Upper lobe of left lung (tissue), 6 donors: ENCODE measurements around the gene SYT9. TPM values are rescaled to one million over a fixed set of nuclear protein-coding genes. Genes with fewer than 3 reads are reported as not detected.

Experiments used
- ATAC-seq, 2 donors: fragments of 200-7000 bp; cut with Tn5 transposase; one replicate each; pipeline ENCODE4 v1.9.1; 2022; ENCODE audit warnings: mild to moderate bottlenecking in 2 of 2, moderate library complexity in 2 of 2; ENCODE audit not compliant: low FRiP score in 2 of 2
- DNase-seq, 2 donors: peaks; one replicate each; pipeline ENCODE4 v3.0.0-alpha.2; 2019 to 2020
- H3K27ac ChIP-seq, 4 donors: fragments of 200-600 bp; sonication (generic); one replicate each; pipeline ENCODE4 v1.5.1; 2016 to 2019
- H3K27me3 ChIP-seq, 4 donors: fragments of 200-600 bp; sonication (generic); one replicate each; pipeline ENCODE4 v1.5.1; 2017 to 2019
- H3K36me3 ChIP-seq, 4 donors: fragments of 200-600 bp; sonication (generic); one replicate each; pipeline ENCODE4 v1.5.1; 2016 to 2019
- H3K4me1 ChIP-seq, 4 donors: fragments of 200-600 bp; sonication (generic); one replicate each; pipeline ENCODE4 v1.5.1; 2018 to 2019
- H3K4me3 ChIP-seq, 4 donors: fragments of 200-600 bp; sonication (generic); one replicate each; pipeline ENCODE4 v1.5.1; 2017 to 2019; ENCODE audit warnings: mild to moderate bottlenecking in 2 of 4, moderate library complexity in 1 of 4
- H3K9me3 ChIP-seq, 4 donors: fragments of 200-600 bp; sonication (generic); one replicate each; pipeline ENCODE4 v1.5.1; 2018 to 2019
- CTCF ChIP-seq, 6 experiments: fragments of 450-650 bp in 4 of 6; fragments of 200-600 bp in 2 of 6; sonication (generic) in 2 of 6; IDR thresholded peaks; one replicate each; pipeline ENCODE4 v1.5.1; 2016 to 2019; ENCODE audit warnings: antibody characterized with exemption in 6 of 6
- EP300 ChIP-seq, 4 donors: sonication (generic); formaldehyde crosslinking; IDR thresholded peaks; one replicate each; pipeline ENCODE4 v1.5.1; 2017; ENCODE audit warnings: antibody characterized with exemption in 4 of 4, control low read depth in 2 of 4
- POLR2A ChIP-seq, 4 donors: fragments of 450-650 bp; IDR thresholded peaks; one replicate each; pipeline ENCODE4 v1.5.1; 2016 to 2017; ENCODE audit warnings: antibody characterized with exemption in 4 of 4, mild to moderate bottlenecking in 2 of 4
- POLR2AphosphoS5 ChIP-seq, 2 donors: sonication (generic); formaldehyde crosslinking; IDR thresholded peaks; one replicate each; pipeline ENCODE4 v1.5.1; 2017; ENCODE audit warnings: antibody characterized with exemption in 2 of 2
- WGBS, 2 donors: methylation state at CpG; one replicate each; pipeline ENCODE4 v1.1.5; 2017 to 2018; 5-methylcytosine and 5-hydroxymethylcytosine counted together
- total RNA-seq, 6 donors: library from RNA; depleted of rRNA in 4 of 6; stranded (reverse); fragments of >200 nt in 4 of 6; gene quantifications; one replicate each; pipeline versions ENCODE4 v1.1.0 to v1.2.1, GENCODE V29; 2016 to 2021
- donor health status: DM: no; HTN: no; CAD: no; lungs with moderate emphysema.
- donor health status: DM: no; HTN: yes; CAD: no; lungs with severe emphysema.

Gene SYT9
- total RNA-seq, 6 donors from 2014 or later = 0.27 to 0.30 TPM; not detected in 4

DNA sequence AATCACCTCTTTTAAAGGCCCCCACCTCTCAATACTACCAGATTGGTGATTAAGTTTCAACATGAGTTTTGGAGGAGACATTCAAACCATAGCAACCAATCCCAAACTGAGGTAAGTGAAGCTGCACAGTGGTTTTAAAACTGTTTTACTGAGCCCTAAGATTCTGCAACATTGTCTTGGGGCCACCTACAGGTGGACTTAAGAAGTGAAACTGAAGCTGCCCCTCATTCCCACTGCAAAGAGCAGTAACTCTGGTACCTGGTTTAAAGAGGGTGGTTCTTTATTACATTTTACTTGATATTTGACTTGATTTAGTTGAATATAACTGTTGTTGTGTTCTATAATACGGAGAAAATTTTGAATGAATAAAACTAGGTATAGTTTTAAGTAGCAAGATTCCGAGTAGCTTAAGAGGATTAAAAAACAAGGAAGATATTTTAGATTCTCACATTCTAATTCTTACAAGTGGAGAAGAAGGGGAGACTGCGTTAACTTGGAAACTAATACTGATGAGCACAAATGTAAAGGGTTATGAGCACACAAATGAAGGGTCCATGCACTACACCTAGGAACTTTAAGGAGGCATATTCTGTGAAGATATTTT lies 26.7 kb downstream of the SYT9 start:
- no peak overlapping the region for H3K4me3 ChIP-seq
- no peak overlapping the region for H3K27ac ChIP-seq
- no peaks in the 10 kb centered on the region for H3K4me1 ChIP-seq
- no peaks in the 10 kb centered on the region for H3K27me3 ChIP-seq
- WGBS, 2 donors = 49 to 51% methylated on average over 3 of the region's 3 CpGs
- no peaks in the 10 kb centered on the region for H3K36me3 ChIP-seq
- peak in 1 of 2 donors; percentile 51 for ATAC-seq
- TF ChIP-seq POLR2AphosphoS5 (IDR thresholded peaks at IDR 0.05) (no peak), CTCF (IDR thresholded peaks at IDR 0.05) (peak in 4 of 6 experiments; percentile 25 to 39 (median 34))
- no peaks in the 10 kb centered on the region for H3K9me3 ChIP-seq
- no peak for DNase-seq

DNA sequence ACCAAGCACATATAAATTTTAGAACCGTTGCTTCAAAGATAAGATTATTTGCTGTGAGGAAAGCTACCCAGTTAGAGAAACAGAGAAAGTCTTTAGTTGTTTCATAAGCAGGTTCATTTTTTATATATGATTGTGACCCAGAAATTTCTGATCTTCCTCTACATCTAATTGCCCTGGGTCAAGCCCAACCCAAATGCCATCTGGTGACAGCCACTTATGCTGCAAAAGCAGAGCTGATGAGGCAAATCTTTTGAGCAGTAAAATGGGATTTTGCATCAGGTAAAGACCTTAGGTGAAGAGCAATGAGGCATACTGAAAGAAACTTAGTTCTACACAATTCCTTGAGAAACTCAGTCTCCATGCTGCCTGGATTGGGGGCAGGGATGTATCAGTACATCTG lies 28.0 kb downstream of the SYT9 start:
- TF ChIP-seq EP300 (IDR thresholded peaks at IDR 0.05) (no peak), CTCF (IDR thresholded peaks at IDR 0.05) (no peak), POLR2A (IDR thresholded peaks at IDR 0.05) (no peak), POLR2AphosphoS5 (IDR thresholded peaks at IDR 0.05) (no peak)
- no peaks in the 10 kb centered on the region for H3K4me1 ChIP-seq
- DNase-seq = no peak
- H3K27ac ChIP-seq = no peak overlapping the region
- H3K36me3 ChIP-seq = no peaks in the 10 kb centered on the region
- no peaks in the 10 kb centered on the region for H3K27me3 ChIP-seq
- no peaks in the 10 kb centered on the region for H3K9me3 ChIP-seq
- 54 to 83% methylated on average over 1 of the region's 1 CpG for WGBS, 2 donors
- no peak for ATAC-seq
- H3K4me3 ChIP-seq = no peak overlapping the region

- H3K27me3 ChIP-seq = no peaks in the 10 kb centered on the region
- H3K4me3 ChIP-seq = no peak overlapping the region
- WGBS, 2 donors = 75 to 83% methylated on average over 1 of the region's 1 CpG
- no peak for TF ChIP-seq EP300 (IDR thresholded peaks at IDR 0.05)
- TF ChIP-seq POLR2AphosphoS5 (IDR thresholded peaks at IDR 0.05) = no peak
- no peak for TF ChIP-seq POLR2A (IDR thresholded peaks at IDR 0.05)
- TF ChIP-seq CTCF (IDR thresholded peaks at IDR 0.05) = no peak
- no peak overlapping the region for H3K27ac ChIP-seq
- no peak for ATAC-seq
- H3K4me1 ChIP-seq = no peaks in the 10 kb centered on the region
- H3K9me3 ChIP-seq = peaks cover 0 to 7% (median 6%) of the 10 kb centered on the region in 4 donors
- no peaks in the 10 kb centered on the region for H3K36me3 ChIP-seq
- no peak for DNase-seq
Measured at GRCh38 chr11:7281079-7281478, 29.4 kb downstream of the SYT9 start.

DNA sequence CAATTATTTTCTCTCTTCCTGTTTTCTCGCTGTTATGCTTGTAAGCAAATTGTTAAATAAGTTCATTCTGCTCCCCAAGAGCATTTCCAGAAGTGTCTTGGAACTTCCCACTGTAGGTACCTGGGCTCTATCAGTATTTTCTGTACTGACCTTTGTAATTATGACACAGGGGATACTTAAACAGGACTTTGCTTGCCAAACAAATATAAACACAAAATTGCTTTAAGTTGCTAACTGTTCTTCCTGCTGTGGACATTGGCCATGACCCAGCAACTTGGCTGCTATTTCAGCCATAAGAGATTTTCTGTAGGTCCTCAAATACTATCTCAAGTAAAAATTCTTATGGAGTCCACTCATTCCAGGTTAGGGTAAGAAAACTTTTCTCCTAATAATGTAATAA lies 30.1 kb downstream of the SYT9 start:
- DNase-seq (no peak), ATAC-seq (no peak)
- WGBS, 2 donors = 73 to 84% methylated on average over 1 of the region's 1 CpG
- Histone ChIP-seq H3K4me1 (no peaks in the 10 kb centered on the region), H3K36me3 (no peaks in the 10 kb centered on the region), H3K27ac (no peak overlapping the region), H3K9me3 (peaks cover 0 to 11% (median 10%) of the 10 kb centered on the region in 4 donors), H3K4me3 (no peak overlapping the region), H3K27me3 (no peaks in the 10 kb centered on the region)
- TF ChIP-seq EP300 (IDR thresholded peaks at IDR 0.05) = no peak
- TF ChIP-seq CTCF (IDR thresholded peaks at IDR 0.05) = no peak
- TF ChIP-seq POLR2A (IDR thresholded peaks at IDR 0.05) = no peak
- no peak for TF ChIP-seq POLR2AphosphoS5 (IDR thresholded peaks at IDR 0.05)

- WGBS, 2 donors = 80 to 87% methylated on average over 1 of the region's 1 CpG
- no peak for DNase-seq
- H3K27ac ChIP-seq = no peak overlapping the region
- H3K9me3 ChIP-seq = peaks cover 0 to 11% (median 10%) of the 10 kb centered on the region in 4 donors
- no peak for ATAC-seq
- no peaks in the 10 kb centered on the region for H3K36me3 ChIP-seq
- H3K4me3 ChIP-seq = no peak overlapping the region
- H3K4me1 ChIP-seq = no peaks in the 10 kb centered on the region
- no peaks in the 10 kb centered on the region for H3K27me3 ChIP-seq
- no peak for TF ChIP-seq POLR2A (IDR thresholded peaks at IDR 0.05)
Measured at GRCh38 chr11:7286178-7286577, 34.5 kb downstream of the SYT9 start.
